ENCODE results near the gene LZIC.
"Not testable (repeated sequence)": the region's sequence is repeated elsewhere in the genome, so short reads cannot be mapped to it uniquely, and the experiment has no call there.

Gene LZIC

DNA sequence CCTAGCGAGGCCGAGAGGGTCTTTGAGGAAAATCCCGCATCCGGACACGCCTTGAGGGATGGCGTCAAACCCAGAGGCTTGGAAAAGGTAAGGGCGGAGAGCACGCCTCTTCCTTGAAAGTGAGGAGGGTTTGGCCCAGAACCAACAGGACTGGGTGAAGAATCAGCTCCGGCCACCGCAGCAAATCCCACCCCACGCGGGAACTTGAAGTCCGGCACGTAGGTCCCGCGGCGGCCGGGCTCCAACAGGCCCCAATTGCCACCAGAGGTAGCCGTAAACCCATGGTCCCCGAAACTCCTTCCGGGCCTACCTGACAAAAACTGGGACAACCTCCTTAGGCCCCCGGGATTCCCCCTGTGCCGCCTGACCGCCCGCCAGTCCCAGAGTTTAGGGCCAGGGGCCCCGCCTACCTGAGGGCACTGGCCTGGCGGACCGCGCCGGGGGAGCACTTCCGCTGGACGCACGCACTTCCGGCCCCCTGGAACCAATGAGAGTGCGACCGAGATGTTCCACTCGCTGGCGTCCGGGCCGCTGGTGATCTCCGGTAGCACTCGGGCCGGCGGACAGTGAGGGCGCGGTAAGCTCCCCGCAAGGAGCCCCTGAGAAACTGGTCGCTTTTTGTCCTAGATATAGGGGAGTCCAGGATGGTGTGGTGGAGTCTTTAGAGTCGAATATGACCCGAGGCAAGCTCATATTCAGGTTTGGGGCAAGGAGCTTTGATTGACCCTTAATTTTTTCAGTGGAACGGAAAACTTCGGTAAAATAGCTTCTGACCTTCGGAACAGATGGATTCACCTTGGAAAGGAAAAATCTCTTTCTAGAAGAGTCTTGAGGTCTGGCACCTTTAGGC is at the start of gene LZIC, which contains the start of gene NMNAT1:
Gene LZIC (minus strand): TSS at position 453 of the 850 bp plus-strand sequence. CDS start 6,772 bp downstream, outside the sequence.
Gene NMNAT1 (plus strand): TSS at position 537 of the 850 bp plus-strand sequence. CDS start 28,599 bp downstream, outside the sequence.
- peak; percentile 96 for DNase-seq

GRCh38 chr1:9992910-9993309 is 49.7 kb upstream of the LZIC start:
- DNase-seq: no peak

DNA sequence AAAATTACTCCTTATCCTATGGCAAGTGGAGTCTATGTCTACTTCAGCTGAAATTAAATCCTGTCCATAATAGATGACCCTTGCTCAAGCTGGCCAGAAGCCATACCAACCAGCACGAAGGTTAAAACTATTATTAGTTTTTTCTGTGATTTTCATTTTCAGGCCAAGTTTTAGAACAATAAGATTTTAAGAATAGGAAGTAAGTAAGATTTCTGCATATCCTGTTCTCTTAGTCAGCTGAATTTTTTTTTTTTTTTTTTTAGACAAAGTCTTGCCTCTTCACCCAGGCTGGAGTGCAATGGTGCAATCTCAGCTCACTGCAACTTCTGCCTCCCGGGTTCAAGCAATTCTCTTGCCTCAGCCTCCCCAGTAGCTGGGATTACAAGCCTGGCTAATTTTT is 47.8 kb upstream of the LZIC start:
- no peak for DNase-seq

- no peak for DNase-seq
Observed at GRCh38 chr1:9989773-9990172, 46.6 kb upstream of the LZIC start.

- DNase-seq: no peak
Observed at GRCh38 chr1:9985001-9985400, 41.8 kb upstream of the LZIC start.

- DNase-seq: no peak
Observed at GRCh38 chr1:9984253-9984652, 41.1 kb upstream of the LZIC start.

DNA sequence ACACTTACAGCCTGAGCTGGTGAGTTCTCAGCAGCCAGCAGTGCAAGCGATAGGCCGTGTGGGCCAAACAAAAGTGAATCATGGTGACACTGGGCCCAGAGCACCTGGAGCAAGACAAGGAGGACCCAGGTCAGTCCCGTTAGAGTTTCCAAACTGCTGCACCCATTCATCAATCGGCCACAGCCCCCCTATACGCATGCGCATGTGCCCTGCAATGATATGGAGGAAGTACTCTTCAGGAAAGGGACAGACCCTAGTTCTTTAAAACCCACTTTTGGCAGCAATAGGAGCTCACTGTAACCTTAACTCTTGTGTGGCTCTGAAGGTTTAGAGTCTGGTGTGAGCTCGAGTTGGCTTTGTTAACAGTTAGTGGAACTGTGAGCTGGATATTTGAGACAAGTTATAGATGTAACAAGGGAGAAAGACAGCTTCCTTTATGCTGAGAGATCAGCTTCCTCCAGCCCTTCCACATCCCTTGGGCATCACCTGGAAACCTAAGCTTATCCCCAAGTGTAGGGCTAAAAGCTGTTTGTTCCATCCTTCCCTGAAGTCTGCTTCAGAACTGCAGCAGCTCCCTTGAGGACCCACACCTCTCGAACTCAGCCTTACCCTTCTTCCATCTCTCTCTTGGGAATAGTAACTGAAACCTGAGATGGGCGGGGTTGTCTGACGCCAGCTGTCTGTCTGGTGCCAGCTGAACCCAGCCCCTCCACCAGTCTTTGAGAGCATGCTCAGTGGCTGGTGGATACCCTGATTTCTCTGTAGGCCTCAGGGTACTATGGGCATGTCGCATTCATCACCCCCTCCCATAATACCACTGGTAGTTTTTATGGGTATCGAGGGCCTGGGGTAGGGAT is 17.7 kb upstream of the LZIC start:
- no peak for DNase-seq

GRCh38 chr1:9960011-9960410 is 16.8 kb upstream of the LZIC start:
- no peak for DNase-seq

GRCh38 chr1:9957726-9958125 is 14.5 kb upstream of the LZIC start:
- no peak for DNase-seq

DNA sequence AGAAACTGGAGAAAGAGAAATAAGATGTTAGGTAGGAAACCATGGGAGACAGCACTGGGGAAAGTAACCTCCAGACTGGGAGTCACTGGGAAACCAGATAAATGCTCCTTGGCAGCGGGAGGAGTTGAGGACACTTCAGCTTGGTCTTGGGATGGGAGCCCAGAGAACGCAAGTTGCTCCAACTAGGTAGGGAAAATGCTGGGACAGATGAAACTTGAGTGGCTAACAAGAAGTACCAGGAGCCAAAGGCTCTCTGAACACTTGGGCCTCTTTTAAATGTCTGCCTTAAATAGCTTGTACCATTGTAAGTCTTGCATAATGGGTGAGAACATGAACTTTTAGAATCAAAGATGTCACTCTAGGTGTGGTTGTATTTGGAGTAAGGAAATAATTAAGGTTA is 3.1 kb upstream of the LZIC start:
- DNase-seq: no peak

GRCh38 chr1:9942399-9942938 is 722 bp downstream of the LZIC start:
- DNase-seq: peak; percentile 71

- DNase-seq: no peak
Observed at GRCh38 chr1:9929431-9930385, 13.5 kb downstream of the LZIC start.

GRCh38 chr1:9927259-9927658 is 15.9 kb downstream of the LZIC start:
- DNase-seq: no peak

- no peak for DNase-seq
Observed at GRCh38 chr1:9922342-9922741, 20.8 kb downstream of the LZIC start.

GRCh38 chr1:9920606-9921005 is 22.6 kb downstream of the LZIC start:
- DNase-seq: no peak

DNA sequence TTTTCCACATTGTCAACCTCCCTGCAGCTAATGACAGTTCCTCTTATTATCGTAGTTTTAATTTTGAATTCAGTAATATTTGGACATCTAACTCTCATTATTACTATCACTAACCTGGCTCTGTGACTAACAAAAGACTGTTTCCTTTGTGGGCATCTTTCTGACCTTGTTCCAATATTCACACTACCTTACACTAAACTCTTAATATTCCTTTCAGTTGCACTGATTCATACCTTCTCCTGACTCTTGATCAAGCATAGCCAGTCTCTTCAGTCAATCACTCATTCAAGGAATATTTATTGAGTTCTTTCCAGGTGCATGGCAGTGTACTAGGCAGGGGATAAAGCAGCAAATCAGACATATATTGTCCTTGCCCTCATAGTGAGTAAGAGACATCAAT is 25.3 kb downstream of the LZIC start:
- DNase-seq: no peak

DNA sequence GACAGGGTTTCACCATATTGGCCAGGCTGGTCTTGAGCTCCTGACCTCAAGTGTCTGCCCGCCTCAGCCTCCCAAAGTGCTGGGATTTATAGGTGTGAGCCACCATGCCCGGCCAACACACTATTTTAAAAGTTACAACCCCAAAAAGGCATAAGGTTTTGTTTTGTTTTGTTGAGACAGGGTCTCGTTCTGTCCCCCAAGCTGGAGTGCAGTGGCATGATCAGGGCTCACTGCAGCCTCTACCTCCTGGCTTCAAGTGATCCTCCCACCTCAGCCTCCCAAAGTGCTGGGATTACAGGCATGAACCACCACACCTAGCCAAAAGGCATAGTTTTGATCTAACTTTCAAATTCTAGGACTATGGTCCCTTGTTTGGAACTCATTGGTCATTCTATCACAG is 25.7 kb downstream of the LZIC start:
- DNase-seq: not testable (repeated sequence)

DNA sequence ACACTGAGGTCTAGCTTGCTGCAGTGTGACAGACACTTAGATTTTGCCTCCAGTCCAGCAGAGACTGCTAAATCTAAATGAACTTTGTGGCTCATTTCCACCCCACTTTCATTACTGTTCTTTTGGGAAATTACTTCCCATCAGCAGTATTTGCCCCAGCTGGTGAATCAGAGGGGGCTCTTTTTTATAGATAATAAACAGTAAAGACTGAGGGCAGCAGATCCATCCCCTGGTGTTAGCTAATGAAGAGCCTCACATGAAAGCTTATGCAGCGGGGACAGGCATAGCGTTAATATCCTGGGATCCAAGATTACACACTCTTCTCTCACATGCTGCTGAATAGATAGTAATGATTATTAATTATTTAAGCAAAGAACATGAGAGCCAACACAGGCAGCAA is 26.7 kb downstream of the LZIC start:
- no peak for DNase-seq

DNA sequence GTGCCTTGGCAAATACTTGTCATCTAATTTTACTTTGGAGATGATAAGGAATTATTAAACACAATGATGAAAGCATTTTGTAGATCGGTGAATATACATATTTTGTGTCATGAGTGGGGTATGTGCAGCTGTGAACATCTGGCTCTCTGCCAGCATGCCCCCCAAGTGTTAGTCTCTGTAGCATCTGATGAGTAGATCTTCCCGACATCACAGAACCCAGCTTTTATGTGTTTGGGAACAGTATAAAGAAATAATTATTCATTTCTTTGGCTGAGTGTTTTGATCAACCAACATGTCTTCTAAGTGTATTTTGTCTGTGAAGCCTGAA is 28.6 kb downstream of the LZIC start:
- DNase-seq: no peak

DNA sequence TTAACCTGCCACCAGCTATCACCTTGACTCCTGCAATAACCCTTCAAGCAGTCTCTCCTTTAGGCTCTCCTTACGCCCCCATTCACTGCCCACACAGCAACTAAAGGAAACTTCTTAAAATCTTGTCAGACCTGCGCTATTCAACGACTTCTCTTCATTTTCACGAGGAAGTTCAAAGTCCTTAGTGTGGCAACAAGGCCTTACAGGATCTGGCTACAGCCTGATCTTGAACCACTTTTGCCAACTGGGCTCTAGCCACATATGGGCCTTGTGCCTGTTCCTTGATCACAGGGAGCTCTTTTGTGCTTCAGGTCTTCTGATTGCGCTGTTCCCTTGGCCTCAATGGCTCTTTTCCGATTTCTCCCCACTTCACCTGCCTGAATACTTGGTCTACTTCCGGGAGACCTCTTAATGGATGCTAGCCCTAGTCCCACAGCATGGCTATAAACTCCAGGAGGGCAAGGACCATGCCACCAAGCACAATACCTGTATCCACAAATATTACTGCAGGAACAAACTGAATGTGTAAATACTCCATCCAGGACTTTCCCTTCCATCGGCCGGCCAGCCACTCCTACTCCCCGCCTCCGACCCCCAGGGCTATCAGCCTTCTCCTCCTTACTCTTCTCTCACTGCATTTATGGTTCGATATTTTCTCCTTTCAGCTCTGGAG is 30.8 kb downstream of the LZIC start:
- DNase-seq: no peak

- peak; percentile 100 for DNase-seq
Observed at GRCh38 chr1:9910423-9911178, 32.6 kb downstream of the LZIC start.
